Kidney epithelial cell (primary cell): ENCODE results near the gene TRIM61. TPM values are rescaled to one million over a fixed set of nuclear protein-coding genes. Genes with fewer than 3 reads are reported as not detected.
"Not testable (repeated sequence)": the region's sequence is repeated elsewhere in the genome, so short reads cannot be mapped to it uniquely, and the experiment has no call there.

ENCODE experiments used
- DNase-seq: peaks from one replicate; pipeline ENCODE4 v3.0.0-alpha.2; 2010; ENCODE audit warnings: low read depth
- H3K27me3 ChIP-seq: 2 replicates; pipeline ENCODE4 v1.6.0; 2011; ENCODE audit warnings: low read length; ENCODE audit not compliant: control insufficient read depth, insufficient read depth
- H3K36me3 ChIP-seq: 2 replicates; pipeline ENCODE4 v1.5.1; 2011; ENCODE audit warnings: low read length; ENCODE audit not compliant: control insufficient read depth, insufficient read depth
- H3K4me3 ChIP-seq: 2 replicates; pipeline ENCODE4 v1.5.1; 2011; ENCODE audit warnings: low read depth, mild to moderate bottlenecking, control low read depth, low read length
- total RNA-seq: library from RNA; depleted of rRNA; stranded (reverse); fragments of >200 nt; gene quantifications from 2 replicates; pipeline ENCODE4 v1.2.3, GENCODE V29; 2015
- TF ChIP-seq, protein P1 (sequence below): IDR thresholded peaks from 2 replicates; pipeline ENCODE4 v1.5.1; 2011; ENCODE audit warnings: mild to moderate bottlenecking, moderate library complexity, low read length, control low read depth, inconsistent platforms; ENCODE audit not compliant: insufficient read depth, poor library complexity, severe bottlenecking

The TRIM61 gene
- total RNA-seq, 1 donor from 2014 or later = 4.5 TPM

DNA sequence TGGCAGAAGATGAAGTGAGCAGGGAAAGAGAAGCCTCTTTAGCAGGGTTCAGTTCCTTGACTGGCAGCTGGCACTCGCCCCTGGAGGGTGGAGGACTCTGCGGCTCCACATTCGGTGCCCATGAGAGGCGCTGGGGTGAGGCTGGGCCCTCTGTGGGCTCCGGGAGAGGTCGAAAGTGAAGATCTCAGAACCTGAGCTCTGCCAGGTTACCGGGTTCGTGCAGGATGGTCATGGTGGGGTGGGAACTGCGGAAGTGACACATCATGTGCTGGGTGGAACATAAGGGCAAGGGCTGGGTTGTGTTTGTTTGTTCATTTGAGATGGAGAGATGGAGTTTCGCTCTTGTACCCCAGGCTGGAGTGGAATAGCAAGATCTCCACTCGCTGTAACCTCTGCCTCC, 44.2 kb downstream of the TRIM61 start:
- Histone ChIP-seq H3K36me3 (no peaks in the 10 kb centered on the region), H3K27me3 (no peaks in the 10 kb centered on the region), H3K4me3 (no peak overlapping the region)
- DNase-seq = no peak
- TF ChIP-seq, protein P1, sequence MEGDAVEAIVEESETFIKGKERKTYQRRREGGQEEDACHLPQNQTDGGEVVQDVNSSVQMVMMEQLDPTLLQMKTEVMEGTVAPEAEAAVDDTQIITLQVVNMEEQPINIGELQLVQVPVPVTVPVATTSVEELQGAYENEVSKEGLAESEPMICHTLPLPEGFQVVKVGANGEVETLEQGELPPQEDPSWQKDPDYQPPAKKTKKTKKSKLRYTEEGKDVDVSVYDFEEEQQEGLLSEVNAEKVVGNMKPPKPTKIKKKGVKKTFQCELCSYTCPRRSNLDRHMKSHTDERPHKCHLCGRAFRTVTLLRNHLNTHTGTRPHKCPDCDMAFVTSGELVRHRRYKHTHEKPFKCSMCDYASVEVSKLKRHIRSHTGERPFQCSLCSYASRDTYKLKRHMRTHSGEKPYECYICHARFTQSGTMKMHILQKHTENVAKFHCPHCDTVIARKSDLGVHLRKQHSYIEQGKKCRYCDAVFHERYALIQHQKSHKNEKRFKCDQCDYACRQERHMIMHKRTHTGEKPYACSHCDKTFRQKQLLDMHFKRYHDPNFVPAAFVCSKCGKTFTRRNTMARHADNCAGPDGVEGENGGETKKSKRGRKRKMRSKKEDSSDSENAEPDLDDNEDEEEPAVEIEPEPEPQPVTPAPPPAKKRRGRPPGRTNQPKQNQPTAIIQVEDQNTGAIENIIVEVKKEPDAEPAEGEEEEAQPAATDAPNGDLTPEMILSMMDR = no peak

DNA sequence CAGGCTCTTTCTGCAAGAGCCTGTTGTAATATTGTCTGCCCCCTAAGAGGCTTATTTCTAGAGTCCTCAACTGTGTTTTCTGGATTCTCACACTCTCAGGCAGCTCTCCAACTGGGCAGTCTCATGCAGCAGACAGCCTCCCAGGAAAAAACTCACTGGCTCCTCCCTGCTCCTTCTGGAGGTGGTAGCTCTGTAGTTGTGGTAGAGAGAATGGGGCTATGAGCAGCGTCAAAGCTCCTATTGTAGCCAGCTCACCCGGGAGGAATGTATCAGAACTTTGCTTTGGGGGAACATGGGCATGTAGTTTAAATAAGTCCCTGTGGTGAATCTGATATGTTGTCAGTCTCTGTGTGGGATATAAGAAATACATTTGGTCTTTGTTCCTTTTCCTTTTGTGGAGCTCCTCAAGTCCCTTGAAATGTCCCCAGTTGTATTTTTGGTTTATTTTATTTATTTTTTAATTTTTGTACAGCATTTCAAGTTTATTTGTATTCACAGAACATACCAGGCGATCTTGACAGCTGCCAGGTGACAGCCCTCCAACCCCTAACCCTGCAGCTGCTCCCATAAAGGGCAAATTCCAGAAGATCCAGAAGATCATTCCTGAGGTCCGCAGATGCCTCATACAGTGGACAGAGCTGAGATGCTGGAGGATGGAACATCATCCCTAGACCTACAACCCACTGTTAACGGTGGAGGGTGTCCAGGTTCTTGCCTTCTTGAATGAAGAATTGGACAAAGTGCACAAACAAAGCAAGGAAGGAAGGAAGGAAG, 45.7 kb downstream of the TRIM61 start:
- no peak for DNase-seq
- Histone ChIP-seq H3K4me3 (no peak overlapping the region), H3K27me3 (no peaks in the 10 kb centered on the region), H3K36me3 (no peaks in the 10 kb centered on the region)
- TF ChIP-seq, protein P1 = no peak

DNA sequence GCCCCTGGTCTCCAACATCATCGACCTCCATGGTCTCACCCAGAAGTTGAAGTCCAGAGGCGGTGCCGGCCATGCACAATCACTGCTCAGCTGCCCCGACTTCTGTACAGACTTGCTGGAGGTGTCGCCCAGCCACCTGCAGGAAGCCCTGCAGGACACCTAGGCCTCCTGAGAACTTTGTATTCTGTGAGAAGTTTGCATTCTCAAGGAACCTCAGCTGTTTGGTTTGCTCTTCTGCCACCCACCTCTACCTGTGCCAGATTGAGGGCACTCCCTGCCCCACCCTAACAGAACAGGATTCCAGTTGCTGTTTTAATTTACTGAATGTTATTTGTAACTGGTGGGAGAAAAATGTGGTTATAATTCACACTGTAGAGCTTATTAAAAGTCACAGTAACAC, 46.8 kb downstream of the TRIM61 start:
- no peak for DNase-seq
- no peak overlapping the region for H3K4me3 ChIP-seq
- H3K27me3 ChIP-seq = no peaks in the 10 kb centered on the region
- H3K36me3 ChIP-seq = no peaks in the 10 kb centered on the region
- TF ChIP-seq, protein P1 = no peak

DNA sequence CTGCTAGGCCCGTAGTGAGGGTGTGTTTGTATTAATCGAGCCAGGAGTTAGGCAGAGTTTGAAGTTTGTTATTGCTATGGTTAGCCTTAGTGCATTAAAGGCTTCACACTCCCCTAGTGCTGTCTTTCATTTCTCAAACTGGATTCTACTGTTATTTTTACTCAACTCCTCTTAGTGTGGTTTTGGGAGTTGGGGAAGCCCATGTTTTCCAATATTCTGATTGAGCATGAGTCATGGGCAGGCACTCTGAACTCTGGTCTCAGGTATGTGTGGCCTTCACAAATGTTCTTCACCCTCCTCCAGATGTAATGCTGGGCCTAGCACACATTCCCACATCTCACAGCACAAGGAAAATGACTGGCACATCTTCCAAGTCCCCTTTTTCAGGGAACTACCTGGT, 50.4 kb downstream of the TRIM61 start:
- DNase-seq, H3K4me3 ChIP-seq, H3K36me3 ChIP-seq, H3K27me3 ChIP-seq: not testable (repeated sequence)

DNA sequence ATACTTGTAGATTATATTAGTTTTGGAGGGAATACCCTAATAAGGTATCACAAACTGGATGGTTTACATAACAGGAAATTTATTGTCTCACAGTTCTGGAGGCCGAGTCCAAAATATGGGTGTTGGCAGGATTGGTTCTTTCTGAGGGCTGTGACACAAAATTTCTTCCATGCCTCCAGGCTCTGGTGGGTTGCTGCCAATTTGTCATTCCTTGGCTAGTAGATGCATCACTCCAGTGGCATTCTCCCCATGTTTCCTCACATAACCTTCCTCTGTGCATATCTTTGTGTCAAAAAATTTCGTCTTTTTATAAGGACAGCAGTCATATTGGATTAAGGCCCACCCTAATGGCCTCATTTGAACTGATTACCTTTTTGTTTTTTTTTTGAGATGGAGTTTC, 51.2 kb downstream of the TRIM61 start:
- DNase-seq = no peak
- H3K27me3 ChIP-seq = no peaks in the 10 kb centered on the region
- TF ChIP-seq, protein P1 = no peak
- H3K4me3 ChIP-seq = no peak overlapping the region
- no peaks in the 10 kb centered on the region for H3K36me3 ChIP-seq

DNA sequence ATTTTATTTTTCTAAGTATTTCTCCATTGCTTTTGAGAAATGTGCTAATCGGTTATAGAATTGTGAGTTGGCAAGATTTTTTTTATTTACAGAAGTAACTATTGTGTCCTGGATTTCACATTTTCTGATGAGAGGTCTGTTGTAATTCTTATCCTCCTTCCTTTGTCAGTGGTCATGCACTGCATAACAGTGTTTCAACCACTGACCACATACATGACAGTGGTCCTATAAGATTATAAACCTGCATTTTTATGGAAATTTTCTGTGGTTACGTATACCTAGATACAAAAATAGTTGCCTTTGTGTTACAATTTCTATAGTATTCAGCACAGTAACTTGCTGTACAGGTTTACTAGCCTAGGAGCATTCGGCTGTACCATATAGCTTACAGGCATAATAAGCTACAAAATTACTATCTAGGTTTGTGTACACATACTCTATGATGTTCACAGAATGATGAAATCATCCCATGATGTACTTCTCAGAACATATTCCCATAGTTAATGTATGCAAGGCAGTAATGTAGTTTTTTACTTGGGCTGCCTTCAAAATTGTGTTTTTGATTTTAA, 52.7 kb downstream of the TRIM61 start:
- TF ChIP-seq, protein P1 = no peak
- Histone ChIP-seq H3K4me3 (no peak overlapping the region), H3K36me3 (no peaks in the 10 kb centered on the region), H3K27me3 (no peaks in the 10 kb centered on the region)
- no peak for DNase-seq
